ENCODE data around the gene PDXP.

DNA sequence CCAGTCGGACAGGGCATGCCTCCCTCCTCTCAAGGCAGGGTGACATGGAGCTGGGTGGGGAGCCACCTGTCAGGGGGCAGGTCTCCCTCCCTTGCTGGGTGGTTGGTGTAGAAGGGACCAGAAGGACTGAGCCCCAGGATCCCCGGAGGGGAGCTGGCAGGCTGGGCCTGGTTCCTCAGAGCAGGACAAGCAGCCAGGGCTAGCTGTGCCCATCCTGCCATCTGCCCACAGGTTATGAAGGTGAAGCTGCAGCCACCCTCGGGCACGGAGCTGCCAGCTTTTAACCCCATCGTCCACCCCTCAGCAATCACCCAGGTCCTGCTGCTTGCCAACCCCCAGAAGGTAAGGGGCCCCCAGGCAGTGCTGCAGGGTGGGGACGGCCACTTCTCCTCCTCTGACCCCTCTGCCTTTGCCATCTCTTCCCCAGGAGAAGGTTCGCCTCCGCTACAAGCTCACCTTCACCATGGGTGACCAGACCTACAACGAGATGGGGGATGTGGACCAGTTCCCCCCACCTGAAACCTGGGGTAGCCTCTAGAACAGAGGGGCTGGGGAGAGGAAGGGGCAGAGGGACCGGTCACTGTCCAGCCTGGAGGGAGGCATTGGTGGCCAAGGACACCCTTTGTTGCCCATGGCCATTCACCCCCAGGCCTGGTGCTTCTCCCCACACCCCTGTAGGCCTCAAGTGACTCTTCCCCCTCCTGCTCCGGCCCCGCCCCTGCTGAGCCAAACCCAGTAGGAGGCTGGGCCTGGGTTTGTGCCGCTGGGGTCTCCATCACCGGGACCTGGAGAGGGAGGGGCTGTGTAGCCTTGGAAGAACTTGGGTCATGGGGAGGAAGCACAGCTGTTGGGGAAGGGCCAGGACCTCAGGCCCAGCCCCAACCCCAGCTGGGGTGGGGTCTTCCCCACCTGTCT lies 26.1 kb upstream of the PDXP start:
- TF ChIP-seq, protein P1, sequence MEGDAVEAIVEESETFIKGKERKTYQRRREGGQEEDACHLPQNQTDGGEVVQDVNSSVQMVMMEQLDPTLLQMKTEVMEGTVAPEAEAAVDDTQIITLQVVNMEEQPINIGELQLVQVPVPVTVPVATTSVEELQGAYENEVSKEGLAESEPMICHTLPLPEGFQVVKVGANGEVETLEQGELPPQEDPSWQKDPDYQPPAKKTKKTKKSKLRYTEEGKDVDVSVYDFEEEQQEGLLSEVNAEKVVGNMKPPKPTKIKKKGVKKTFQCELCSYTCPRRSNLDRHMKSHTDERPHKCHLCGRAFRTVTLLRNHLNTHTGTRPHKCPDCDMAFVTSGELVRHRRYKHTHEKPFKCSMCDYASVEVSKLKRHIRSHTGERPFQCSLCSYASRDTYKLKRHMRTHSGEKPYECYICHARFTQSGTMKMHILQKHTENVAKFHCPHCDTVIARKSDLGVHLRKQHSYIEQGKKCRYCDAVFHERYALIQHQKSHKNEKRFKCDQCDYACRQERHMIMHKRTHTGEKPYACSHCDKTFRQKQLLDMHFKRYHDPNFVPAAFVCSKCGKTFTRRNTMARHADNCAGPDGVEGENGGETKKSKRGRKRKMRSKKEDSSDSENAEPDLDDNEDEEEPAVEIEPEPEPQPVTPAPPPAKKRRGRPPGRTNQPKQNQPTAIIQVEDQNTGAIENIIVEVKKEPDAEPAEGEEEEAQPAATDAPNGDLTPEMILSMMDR (IDR thresholded peaks at IDR 0.05; ENCODE audit: low read depth, low read length, poor library complexity, severe bottlenecking): no peak
- no peak for TF ChIP-seq EZH2phosphoT487 (IDR thresholded peaks at IDR 0.05; ENCODE audit: borderline replicate concordance, low read length)

All from DOHH2 (cell line).